GM12878 (cell line): ENCODE data around the gene PRC1. TPM values are rescaled to one million over a fixed set of nuclear protein-coding genes. Genes with fewer than 3 reads are reported as not detected.

ENCODE experiments used
- ATF3 ChIP-seq: IDR thresholded peaks from 2 replicates; pipeline ENCODE4 v1.6.1; 2011; ENCODE audit warnings: low read depth, mild to moderate bottlenecking, low read length, moderate library complexity, borderline replicate concordance; ENCODE audit errors: extremely low read depth
- BCLAF1 ChIP-seq: fragments of 450-650 bp; IDR thresholded peaks from 2 replicates; pipeline ENCODE4 v1.6.1; 2017; ENCODE audit warnings: antibody characterized with exemption, mild to moderate bottlenecking, moderate library complexity
- CREB1 ChIP-seq: IDR thresholded peaks from 2 replicates; pipeline ENCODE4 v1.6.1; 2012; ENCODE audit warnings: low read depth, mild to moderate bottlenecking, inconsistent platforms
- FOXK2 ChIP-seq: fragments of 450-650 bp; IDR thresholded peaks from 2 replicates; pipeline ENCODE4 v1.6.1; 2017; ENCODE audit warnings: mild to moderate bottlenecking, moderate library complexity
- GABPA ChIP-seq: IDR thresholded peaks from 2 replicates; pipeline ENCODE4 v1.6.1; 2014; ENCODE audit warnings: antibody characterized with exemption, low read depth, mild to moderate bottlenecking, inconsistent platforms
- HDGF ChIP-seq: fragments of 450-650 bp; IDR thresholded peaks from 2 replicates; pipeline ENCODE4 v1.6.1; 2016; ENCODE audit warnings: antibody characterized with exemption
- MTA2 ChIP-seq: fragments of 450-650 bp; IDR thresholded peaks from 2 replicates; pipeline ENCODE4 v1.6.1; 2016; ENCODE audit warnings: low read depth, mild to moderate bottlenecking, moderate library complexity
- MYB ChIP-seq: fragments of 150-350 bp; IDR thresholded peaks from 2 replicates; pipeline ENCODE4 v1.6.1; 2014; ENCODE audit warnings: mild to moderate bottlenecking, low read depth, low read length, borderline replicate concordance
- NFIC ChIP-seq: IDR thresholded peaks from 2 replicates; pipeline ENCODE4 v1.6.1; 2012; ENCODE audit warnings: low read depth, mild to moderate bottlenecking, inconsistent platforms, low read length, moderate library complexity
- PAX8 ChIP-seq: fragments of 450-650 bp; IDR thresholded peaks from 2 replicates; pipeline ENCODE4 v1.6.1; 2017; ENCODE audit warnings: mild to moderate bottlenecking, moderate library complexity
- PML ChIP-seq: IDR thresholded peaks from 2 replicates; pipeline ENCODE4 v1.6.1; 2012; ENCODE audit warnings: low read length, inconsistent platforms
- RCOR1 ChIP-seq: conservative IDR thresholded peaks from 2 replicates; pipeline ENCODE4 v1.6.1; 2012; ENCODE audit warnings: low read depth, low read length, improper control_type of control experiment
- SMC3 ChIP-seq: IDR thresholded peaks from 2 replicates; pipeline ENCODE4 v1.6.1; 2011; ENCODE audit warnings: low read length, improper control_type of control experiment, borderline replicate concordance
- SP1 ChIP-seq: IDR thresholded peaks from one replicate; pipeline ENCODE4 v1.6.1; 2011; ENCODE audit warnings: low read depth, low read length
- SRF ChIP-seq, 2 experiments: IDR thresholded peaks; 2 replicates each; pipeline ENCODE4 v1.6.1; 2011; ENCODE audit warnings: low read depth in 2 of 2, low read length in 2 of 2, mild to moderate bottlenecking in 1 of 2, moderate library complexity in 1 of 2
- TCF12 ChIP-seq: IDR thresholded peaks from 2 replicates; pipeline ENCODE4 v1.6.1; 2011; ENCODE audit warnings: low read depth, mild to moderate bottlenecking, low read length
- ZBTB11 ChIP-seq: fragments of 450-650 bp; formaldehyde crosslinking; IDR thresholded peaks from 2 replicates; pipeline ENCODE4 v1.5.0; 2022; ENCODE audit warnings: mild to moderate bottlenecking, missing genetic modification characterization
- ZNF592 ChIP-seq: fragments of 450-650 bp; IDR thresholded peaks from 2 replicates; pipeline ENCODE4 v1.6.1; 2017; ENCODE audit warnings: mild to moderate bottlenecking, moderate library complexity
- polyA plus RNA-seq, 11 experiments: library from polyadenylated mRNA; depleted of rRNA in 4 of 11; unstranded in 6 of 11; stranded (reverse) in 5 of 11; fragments of >200 nt; fragmentation: Nextera tagmentation in 4 of 11; fragmentation: Illumina TruSeq in 1 of 11; extraction: Ambion mirVana in 4 of 11; extraction: Trizol in 1 of 11; gene quantifications; 1 replicate in 1 of 11; 2 replicates in 10 of 11; pipeline versions ENCODE4 v1.2.1 to v1.2.3, GENCODE V29; 2011 to 2016; ENCODE audit warnings: inconsistent platforms in 2 of 11, missing spikeins in 2 of 11, low read depth in 1 of 11
- total RNA-seq, 4 experiments: library from RNA; depleted of rRNA in 3 of 4; stranded (reverse); fragments of >200 nt in 3 of 4; fragmentation: Illumina TruSeq in 1 of 4; extraction: Trizol in 1 of 4; gene quantifications; 2 replicates each; pipeline versions ENCODE4 v1.2.1 to v1.2.3, GENCODE V29; 2013 to 2021

PRC1 gene
- total and polyA plus RNA-seq, 10 of the 15 experiments (the other 5 are each of a cell fraction or from before 2014, with no cell fraction given) = 100 to 241 (median 131) TPM

- no peak for TF ChIP-seq BCLAF1
- 0 out of 2 replicates have a peak, but pooled peaks have one; percentile 60 for TF ChIP-seq NFIC
- TF ChIP-seq ZNF592 = no peak
- no peak for TF ChIP-seq MYB
- peak; percentile 60; the same call in 1 of the 2 replicates for TF ChIP-seq MTA2
- TF ChIP-seq HDGF = no peak
- no peak for TF ChIP-seq SRF (IDR thresholded peaks at IDR 0.05; ENCODE audit: low read depth in 2 of 2, low read length in 2 of 2)
- TF ChIP-seq FOXK2 = no peak
- no peak for TF ChIP-seq SMC3
- TF ChIP-seq PAX8 = no peak
- no peak for TF ChIP-seq RCOR1
- TF ChIP-seq CREB1 = no peak
- no peak for TF ChIP-seq ZBTB11 (CRISPR knock-in tag)
- TF ChIP-seq PML = no peak
- TF ChIP-seq ATF3 = no peak
- no peak for TF ChIP-seq SP1
- TF ChIP-seq TCF12 = no peak
- TF ChIP-seq GABPA = no peak
These were observed 70.0 kb downstream of the PRC1 start (continued) for GRCh38 chr15:90924375-90924774.
